Bronchial epithelial cell (primary cell): Measurements from ENCODE around the gene RP2. TPM values are rescaled to one million over a fixed set of nuclear protein-coding genes. Genes with fewer than 3 reads are reported as not detected.

Experiments
- DNase-seq: peaks from one replicate; pipeline ENCODE4 v3.0.0-alpha.2; 2010; ENCODE audit warnings: low read depth
- FAIRE-seq: peaks from 2 replicates; lab custom pipeline; 2011; peaks lifted over from hg19 to GRCh38; lab: Jason Lieb, UNC
- H3K27me3 ChIP-seq: 2 replicates; pipeline ENCODE4 v1.5.1; 2011; ENCODE audit warnings: low read length; ENCODE audit not compliant: control insufficient read depth, insufficient read depth
- H3K36me3 ChIP-seq: 2 replicates; pipeline ENCODE4 v1.5.1; 2011; ENCODE audit warnings: low read length; ENCODE audit not compliant: control insufficient read depth, insufficient read depth
- H3K4me3 ChIP-seq: 2 replicates; pipeline ENCODE4 v1.5.1; 2011; ENCODE audit warnings: mild to moderate bottlenecking, low read depth, low read length, control low read depth
- total RNA-seq: library from RNA; depleted of rRNA; stranded (reverse); fragments of >200 nt; gene quantifications from 2 replicates; pipeline ENCODE4 v1.2.1, GENCODE V29; 2014
- TF ChIP-seq, protein P1 (sequence below): IDR thresholded peaks from 2 replicates; pipeline ENCODE4 v1.5.1; 2011; ENCODE audit warnings: mild to moderate bottlenecking, moderate library complexity, low read length, control low read depth, inconsistent platforms; ENCODE audit not compliant: insufficient read depth, severe bottlenecking

RP2 gene
- 16.1 and 16.6 TPM in 2 replicates for total RNA-seq

DNA sequence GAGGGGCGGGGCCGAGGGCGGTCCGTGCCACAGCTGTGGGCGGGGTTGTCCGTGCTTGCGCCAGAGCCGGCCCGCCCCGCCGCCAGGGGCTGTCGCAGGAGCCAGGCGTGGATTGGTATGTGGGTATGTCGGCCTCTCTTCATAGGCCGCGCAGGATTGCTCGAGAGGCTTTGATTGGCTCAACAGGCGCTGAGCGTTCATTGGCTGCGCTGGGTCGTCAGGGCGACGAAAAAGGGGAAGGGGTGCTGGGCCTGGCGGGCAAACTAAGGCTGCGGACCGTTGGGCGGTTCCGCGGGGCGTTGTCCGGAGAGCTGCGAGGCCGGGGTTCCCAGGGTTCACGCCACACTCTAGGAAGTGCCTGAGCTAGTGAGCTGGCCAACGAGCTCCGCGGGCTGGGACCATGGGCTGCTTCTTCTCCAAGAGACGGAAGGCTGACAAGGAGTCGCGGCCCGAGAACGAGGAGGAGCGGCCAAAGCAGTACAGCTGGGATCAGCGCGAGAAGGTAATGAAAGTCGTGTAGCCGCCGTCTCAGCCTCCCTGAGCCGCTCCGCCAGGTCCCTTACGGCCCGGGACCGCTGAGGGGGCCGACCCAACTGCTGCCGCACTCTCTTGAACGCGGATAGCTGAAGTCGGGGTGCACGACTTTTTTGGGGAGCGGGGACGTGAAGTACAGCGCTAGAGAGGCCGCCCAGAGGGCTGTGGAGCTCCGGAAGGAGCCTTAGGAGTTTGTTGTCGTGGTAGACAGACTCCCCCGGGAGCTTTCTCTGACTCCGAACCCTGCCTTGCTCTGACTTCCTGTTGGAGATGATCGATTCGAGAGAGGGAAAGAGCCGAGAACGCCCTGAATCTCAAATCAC lies at the start of gene RP2:
TSS of gene RP2 (plus strand) at position 343 of the 857 bp plus-strand sequence. CDS start at position 401, 58 bp downstream.
- no peak for FAIRE-seq

DNA sequence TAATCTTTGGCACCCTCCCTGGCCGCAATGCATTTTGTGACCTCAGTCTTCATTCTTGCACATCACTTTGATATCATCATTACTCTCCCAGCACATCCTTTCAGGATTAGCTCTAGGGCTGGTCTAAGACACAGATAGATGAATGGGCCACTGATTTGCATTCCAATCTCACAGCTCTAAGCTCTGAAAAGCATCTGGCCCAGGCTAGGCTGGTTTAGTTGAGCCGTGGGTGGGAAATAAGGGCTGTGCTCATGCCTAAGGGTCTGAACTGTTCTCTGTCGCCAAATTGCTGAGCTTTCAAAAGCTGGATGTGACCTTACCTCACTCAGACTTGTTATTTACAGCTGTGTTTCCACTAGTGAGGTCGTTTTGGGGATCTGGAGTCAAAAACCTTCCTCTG lies 47.9 kb upstream of the RP2 start:
- FAIRE-seq = no peak
- no peaks in the 10 kb centered on the region for H3K36me3 ChIP-seq
- H3K4me3 ChIP-seq = no peak overlapping the region
- DNase-seq = no peak
- TF ChIP-seq, protein P1, sequence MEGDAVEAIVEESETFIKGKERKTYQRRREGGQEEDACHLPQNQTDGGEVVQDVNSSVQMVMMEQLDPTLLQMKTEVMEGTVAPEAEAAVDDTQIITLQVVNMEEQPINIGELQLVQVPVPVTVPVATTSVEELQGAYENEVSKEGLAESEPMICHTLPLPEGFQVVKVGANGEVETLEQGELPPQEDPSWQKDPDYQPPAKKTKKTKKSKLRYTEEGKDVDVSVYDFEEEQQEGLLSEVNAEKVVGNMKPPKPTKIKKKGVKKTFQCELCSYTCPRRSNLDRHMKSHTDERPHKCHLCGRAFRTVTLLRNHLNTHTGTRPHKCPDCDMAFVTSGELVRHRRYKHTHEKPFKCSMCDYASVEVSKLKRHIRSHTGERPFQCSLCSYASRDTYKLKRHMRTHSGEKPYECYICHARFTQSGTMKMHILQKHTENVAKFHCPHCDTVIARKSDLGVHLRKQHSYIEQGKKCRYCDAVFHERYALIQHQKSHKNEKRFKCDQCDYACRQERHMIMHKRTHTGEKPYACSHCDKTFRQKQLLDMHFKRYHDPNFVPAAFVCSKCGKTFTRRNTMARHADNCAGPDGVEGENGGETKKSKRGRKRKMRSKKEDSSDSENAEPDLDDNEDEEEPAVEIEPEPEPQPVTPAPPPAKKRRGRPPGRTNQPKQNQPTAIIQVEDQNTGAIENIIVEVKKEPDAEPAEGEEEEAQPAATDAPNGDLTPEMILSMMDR = no peak
- H3K27me3 ChIP-seq = no peaks in the 10 kb centered on the region

More for the DNA sequence above, at the start of gene RP2:
- no peaks in the 10 kb centered on the region for H3K36me3 ChIP-seq
- peak within 1 kb of the TSS; percentile 67 for H3K4me3 ChIP-seq
- DNase-seq = peak; percentile 83
- TF ChIP-seq, protein P1 = peak; percentile 6
- H3K27me3 ChIP-seq = no peaks in the 10 kb centered on the region

GRCh38 chrX:46791927-46792809 lies 44.7 kb upstream of the RP2 start:
- FAIRE-seq = no peak
- H3K27me3 ChIP-seq = no peaks in the 10 kb centered on the region
- TF ChIP-seq, protein P1 = no peak
- H3K36me3 ChIP-seq = no peaks in the 10 kb centered on the region
- H3K4me3 ChIP-seq = no peak overlapping the region
- DNase-seq = peak; percentile 94

DNA sequence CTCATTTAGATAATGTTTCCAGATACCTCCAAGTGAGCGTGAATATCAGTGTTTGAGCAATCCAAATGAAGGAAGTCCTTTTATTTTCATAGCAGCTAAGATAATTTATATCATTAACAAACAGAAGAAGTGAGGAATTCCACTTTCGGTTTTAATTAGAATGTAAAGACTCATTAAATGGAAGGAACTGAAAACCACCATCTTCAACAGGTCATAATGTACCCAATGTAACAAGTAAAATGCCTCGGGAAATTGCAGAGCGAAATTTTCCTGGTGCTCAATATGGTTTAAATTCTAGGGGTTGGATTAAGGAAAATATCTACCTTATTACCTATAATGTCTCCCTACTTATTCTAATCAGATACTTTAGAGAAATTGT lies 44.0 kb upstream of the RP2 start:
- no peak overlapping the region for H3K4me3 ChIP-seq
- no peaks in the 10 kb centered on the region for H3K27me3 ChIP-seq
- TF ChIP-seq, protein P1 = no peak
- H3K36me3 ChIP-seq = no peaks in the 10 kb centered on the region
- DNase-seq (no peak), FAIRE-seq (no peak)

- no peak overlapping the region for H3K4me3 ChIP-seq
- FAIRE-seq (no peak), DNase-seq (no peak)
- H3K36me3 ChIP-seq = no peaks in the 10 kb centered on the region
- TF ChIP-seq, protein P1 = no peak
- H3K27me3 ChIP-seq = no peaks in the 10 kb centered on the region
These were observed 43.3 kb upstream of the RP2 start for GRCh38 chrX:46793386-46794143.
